HCT116 (cell line): ENCODE measurements around the gene NOD1. TPM values are rescaled to one million over a fixed set of nuclear protein-coding genes. Genes with fewer than 3 reads are reported as not detected.

Experiments used
- ATAC-seq: fragments of 200-7000 bp; cut with Tn5 transposase; 2 replicates; pipeline ENCODE4 v1.9.1; 2020; ENCODE audit warnings: mild to moderate bottlenecking, moderate library complexity
- BruUV-seq: library from RNA; stranded (reverse); fragments of 400-500 nt; replicated peaks from 2 replicates; lab custom pipeline; 2021; lab: Mats Ljungman, UMichigan
- CTCF ChIA-PET: fragments of 300-600 bp; sonication (Branson Sonifier 250); formaldehyde crosslinking; loops from one replicate; lab custom pipeline; 2021; ENCODE audit warnings: antibody characterized with exemption; lab: Charles Lee
- POLR2A ChIA-PET: fragments of 300-600, 350-600 bp; sonication (Branson Sonifier 250); formaldehyde crosslinking; loops from one replicate; lab custom pipeline; 2021; ENCODE audit warnings: antibody characterized with exemption; lab: Charles Lee
- RAD21 ChIA-PET, 2 experiments: fragments of 300-600 bp; sonication (Branson Sonifier 250); formaldehyde crosslinking; loops; one replicate each; lab custom pipeline; 2023; ENCODE audit warnings: low total read pairs in 2 of 2; ENCODE audit not compliant: uncharacterized antibody in 2 of 2, unreplicated experiment in 2 of 2, low non-redundant PET in 1 of 2; lab: Charles Lee
- DNase-seq: peaks from one replicate; pipeline ENCODE4 v3.0.0-alpha.2; 2010; ENCODE audit warnings: low read depth, low spot score
- H2AFZ ChIP-seq: fragments of 200-600 bp; shearing (Covaris generic), sonication (generic); 2 replicates; pipeline ENCODE4 v1.6.1; 2017; ENCODE audit warnings: low read depth, mixed run types, mixed read lengths, antibody characterized with exemption, low read length; ENCODE audit not compliant: poor library complexity, severe bottlenecking
- H3K27ac ChIP-seq: 2 replicates; pipeline ENCODE4 v1.5.1; 2012; ENCODE audit warnings: low read depth, low read length
- H3K27me3 ChIP-seq: fragments of 200-600 bp; sonication (generic); 2 replicates; pipeline ENCODE4 v1.6.1; 2016; ENCODE audit warnings: mixed run types, low read length, mixed read lengths; ENCODE audit not compliant: insufficient read depth
- H3K36me3 ChIP-seq, 2 experiments: fragments of 200-500 bp in 1 of 2; fragments of 200-600 bp in 1 of 2; sonication (Bioruptor generic) in 1 of 2; sonication (generic) in 1 of 2; 2 replicates each; pipeline versions ENCODE4 v1.5.1 to v1.6.1; 2014 to 2016; ENCODE audit warnings: low read length in 2 of 2, inconsistent platforms in 1 of 2, mixed read lengths in 1 of 2, mixed run types in 1 of 2; ENCODE audit not compliant: insufficient read depth in 2 of 2, control insufficient read depth in 1 of 2
- H3K4me1 ChIP-seq, 2 experiments: fragments of 200-600 bp in 1 of 2; sonication (generic) in 1 of 2; 2 replicates each; pipeline versions ENCODE4 v1.5.1 to v1.6.1; 2012 to 2017; ENCODE audit warnings: low read length in 2 of 2, inconsistent platforms in 1 of 2, mild to moderate bottlenecking in 1 of 2, mixed read lengths in 1 of 2, mixed run types in 1 of 2, moderate library complexity in 1 of 2; ENCODE audit not compliant: insufficient read depth in 2 of 2, control insufficient read depth in 1 of 2
- H3K4me2 ChIP-seq: fragments of 200-600 bp; sonication (generic); 2 replicates; pipeline ENCODE4 v1.6.1; 2017; ENCODE audit warnings: mixed run types, low read length, mixed read lengths
- H3K4me3 ChIP-seq, 2 experiments: fragments of 200-600 bp in 1 of 2; sonication (generic) in 1 of 2; replicated peaks in 1 of 2; 2 replicates each; pipeline ENCODE4 v1.5.1; 2011 to 2016; ENCODE audit warnings: low read length in 2 of 2, control low read depth in 1 of 2, low read depth in 1 of 2, mild to moderate bottlenecking in 1 of 2, mixed read lengths in 1 of 2, mixed run types in 1 of 2
- H3K79me2 ChIP-seq: fragments of 200-600 bp; sonication (generic); 2 replicates; pipeline ENCODE4 v1.6.1; 2017; ENCODE audit warnings: mild to moderate bottlenecking, mixed run types, low read length, moderate library complexity, mixed read lengths; ENCODE audit not compliant: insufficient read depth
- H3K9ac ChIP-seq: fragments of 200-600 bp; sonication (generic); 2 replicates; pipeline ENCODE4 v1.6.1; 2016; ENCODE audit warnings: low read length, mixed read lengths
- H3K9me2 ChIP-seq: fragments of 200-600 bp; sonication (generic), shearing (Covaris generic); 2 replicates; pipeline ENCODE4 v1.6.1; 2017; ENCODE audit warnings: mixed run types, mild to moderate bottlenecking, moderate library complexity; ENCODE audit not compliant: insufficient read depth
- H3K9me3 ChIP-seq, 2 experiments: fragments of 200-500 bp in 1 of 2; fragments of 200-600 bp in 1 of 2; sonication (Bioruptor generic) in 1 of 2; sonication (generic) in 1 of 2; 2 replicates each; pipeline ENCODE4 v1.6.1; 2014 to 2017; ENCODE audit warnings: low read length in 2 of 2, mixed read lengths in 2 of 2, inconsistent platforms in 1 of 2, low read depth in 1 of 2, mild to moderate bottlenecking in 1 of 2, mixed run types in 1 of 2, moderate library complexity in 1 of 2; ENCODE audit not compliant: control insufficient read depth in 1 of 2, insufficient read depth in 1 of 2
- H4K20me1 ChIP-seq: fragments of 200-600 bp; sonication (generic), shearing (Covaris generic); 2 replicates; pipeline ENCODE4 v1.6.1; 2017; ENCODE audit warnings: mixed run types, mild to moderate bottlenecking, moderate library complexity; ENCODE audit not compliant: insufficient read depth
- ATF3 ChIP-seq: IDR thresholded peaks from 2 replicates; pipeline ENCODE4 v1.6.1; 2012
- EGR1 ChIP-seq: IDR thresholded peaks from 2 replicates; pipeline ENCODE4 v1.6.1; 2012; ENCODE audit warnings: low read depth
- EZH2 ChIP-seq: fragments of 200-600 bp; sonication (generic); IDR thresholded peaks from 2 replicates; pipeline ENCODE4 v1.6.1; 2017; ENCODE audit warnings: antibody characterized with exemption, mixed run types
- EZH2phosphoT487 ChIP-seq: fragments of 200-600 bp; IDR thresholded peaks from 2 replicates; pipeline ENCODE4 v1.6.1; 2018; ENCODE audit warnings: antibody characterized with exemption, borderline replicate concordance
- MAX ChIP-seq: IDR thresholded peaks from 2 replicates; pipeline ENCODE4 v1.6.1; 2012
- POLR2A ChIP-seq: IDR thresholded peaks from 2 replicates; pipeline ENCODE4 v1.7.0; 2011; ENCODE audit warnings: borderline replicate concordance; ENCODE audit not compliant: insufficient read depth, insufficient read length; ENCODE audit errors: extremely low read depth
- RAD21 ChIP-seq: IDR thresholded peaks from 2 replicates; pipeline ENCODE4 v1.6.1; 2012; ENCODE audit warnings: low read depth, mild to moderate bottlenecking
- REST ChIP-seq: IDR thresholded peaks from 2 replicates; pipeline ENCODE4 v1.6.1; 2012; ENCODE audit warnings: low read depth
- SIN3A ChIP-seq: IDR thresholded peaks from 2 replicates; pipeline ENCODE4 v1.6.1; 2012; ENCODE audit warnings: low read depth
- SRF ChIP-seq: IDR thresholded peaks from 2 replicates; pipeline ENCODE4 v1.6.1; 2012; ENCODE audit warnings: low read depth
- YY1 ChIP-seq: IDR thresholded peaks from 2 replicates; pipeline ENCODE4 v1.6.1; 2011; ENCODE audit warnings: low read length, low read depth, moderate library complexity, mild to moderate bottlenecking; ENCODE audit not compliant: insufficient replicate concordance; ENCODE audit errors: extremely low read depth
- ZBTB33 ChIP-seq: IDR thresholded peaks from 2 replicates; pipeline ENCODE4 v1.6.1; 2011; ENCODE audit warnings: mild to moderate bottlenecking, low read length, moderate library complexity; ENCODE audit not compliant: insufficient replicate concordance; ENCODE audit errors: extremely low read depth
- ZFX ChIP-seq: fragments of 450-650 bp; IDR thresholded peaks from 2 replicates; pipeline ENCODE4 v1.6.1; 2017
- ZNF274 ChIP-seq: fragments of 200-500 bp; sonication (Bioruptor generic); IDR thresholded peaks from 2 replicates; pipeline ENCODE4 v1.6.1; 2014; ENCODE audit warnings: mild to moderate bottlenecking, low read depth, low read length, inconsistent platforms
- intact Hi-C: fragments of 100-400 bp; cut with micrococcal nuclease; formaldehyde crosslinking; loops from 2 replicates; pipeline ENCODE4 v1.10.0; 2022
- total RNA-seq: library from RNA; stranded (reverse); gene quantifications from one replicate; pipeline ENCODE4 v1.2.1, GENCODE V29; 2021; ENCODE audit not compliant: unreplicated experiment

The NOD1 gene
- total RNA-seq, 1 experiment from 2014 or later = 5.9 TPM

GRCh38 chr7:30479202-30480120, 877 bp upstream of the NOD1 start:
- no TSS peak for BruUV-seq
- no peak for TF ChIP-seq MAX
- TF ChIP-seq ZBTB33 = no peak
- TF ChIP-seq POLR2A = no peak
- TF ChIP-seq YY1 = no peak
- TF ChIP-seq SIN3A = no peak
- no peak for TF ChIP-seq REST
- TF ChIP-seq EGR1 = no peak
- no peak for TF ChIP-seq SRF
- no peak for TF ChIP-seq ZNF274
- no peak for TF ChIP-seq EZH2
- TF ChIP-seq RAD21 = no peak
- no peak for TF ChIP-seq EZH2phosphoT487
- no peak for TF ChIP-seq ATF3
- TF ChIP-seq ZFX = no peak
- ChIA-PET POLR2A (interaction anchor here (1.6 kb wide), 1 partner anchor 10 kb away, joined by 5 read pairs; no protein-coding TSS in a partner anchor), CTCF (no interaction called here), RAD21 (no interaction called here)
- H3K4me2 ChIP-seq = peak overlapping the region; percentile 89
- no peaks in the 10 kb centered on the region for H4K20me1 ChIP-seq
- intact Hi-C loops = loop anchor here (2.0 kb wide), 1 partner anchor 25 kb away; the partner anchor contains the start of gene GGCT
- H3K9me3 ChIP-seq = no peaks in the 10 kb centered on the region
- ATAC-seq (no peak), DNase-seq (no peak)
- peak overlapping the region; percentile 74 for H2AFZ ChIP-seq
- H3K4me1 ChIP-seq = peaks cover 5 to 19% of the 10 kb centered on the region in 2 experiments; a peak in 3 of 4 replicates
- H3K9me2 ChIP-seq = no peaks in the 10 kb centered on the region
- H3K27ac ChIP-seq = peak overlapping the region; percentile 76; the same call in 1 of the 2 replicates
- no peaks in the 10 kb centered on the region for H3K27me3 ChIP-seq
- H3K4me3 ChIP-seq = peak overlapping the region; percentile 66 to 84
- H3K9ac ChIP-seq = peak overlapping the region; percentile 79
- no peaks in the 10 kb centered on the region for H3K36me3 ChIP-seq
- H3K79me2 ChIP-seq = peaks cover 27% of the 10 kb centered on the region; the same call in 1 of the 2 replicates
